B cell (primary cell): Measurements from ENCODE around the gene GAL3ST2. TPM values are rescaled to one million over a fixed set of nuclear protein-coding genes. Genes with fewer than 3 reads are reported as not detected.
"Not testable (repeated sequence)": the region's sequence is repeated elsewhere in the genome, so short reads cannot be mapped to it uniquely, and the experiment has no call there.

ENCODE experiments used
- ATAC-seq: fragments of 200-7000 bp; cut with Tn5 transposase; one replicate; pipeline ENCODE4 v1.10.0; 2021; ENCODE audit warnings: low read depth, mild to moderate bottlenecking, moderate number of reproducible peaks, moderate library complexity
- CTCF ChIA-PET: fragments of 350-600 bp; sonication (Branson Sonifier 250); formaldehyde crosslinking; loops from one replicate; lab custom pipeline; 2021; ENCODE audit warnings: antibody characterized with exemption, inconsistent platforms; lab: Charles Lee
- POLR2A ChIA-PET: fragments of 350-600 bp; sonication (Branson Sonifier 250); formaldehyde crosslinking; loops from one replicate; lab custom pipeline; 2021; ENCODE audit warnings: antibody characterized with exemption; lab: Charles Lee
- DNase-seq: peaks from one replicate; pipeline ENCODE4 v3.0.0; 2013
- H2AFZ ChIP-seq: 2 replicates; pipeline ENCODE4 v1.6.1; 2012; ENCODE audit warnings: mild to moderate bottlenecking, low read depth, low read length; ENCODE audit not compliant: insufficient read depth, poor library complexity, severe bottlenecking
- H3K27ac ChIP-seq, 2 donors: 1 replicate in 1 of 2; 2 replicates in 1 of 2; pipeline ENCODE4 v1.5.1; 2012 to 2013; ENCODE audit warnings: low read length in 2 of 2, mild to moderate bottlenecking in 2 of 2, moderate library complexity in 1 of 2
- H3K27me3 ChIP-seq, 4 experiments: fragments of 200-600 bp in 1 of 4; sonication (generic) in 1 of 4; replicated peaks in 1 of 4; 1 replicate in 2 of 4; 2 replicates in 2 of 4; pipeline versions ENCODE4 v1.6.1 to v1.7.0; 2013 to 2016; ENCODE audit warnings: low read length in 3 of 4, mild to moderate bottlenecking in 2 of 4, mixed read lengths in 1 of 4, moderate library complexity in 1 of 4; ENCODE audit not compliant: insufficient read depth in 4 of 4, control insufficient read depth in 3 of 4; ENCODE audit errors: control extremely low read depth in 1 of 4
- H3K36me3 ChIP-seq, 2 experiments: replicated peaks in 1 of 2; 1 replicate in 1 of 2; 2 replicates in 1 of 2; pipeline versions ENCODE4 v1.6.1 to v1.7.1; 2013; ENCODE audit warnings: low read length in 1 of 2; ENCODE audit not compliant: insufficient read depth in 2 of 2, control insufficient read depth in 1 of 2; ENCODE audit errors: control extremely low read depth in 1 of 2, extremely low read depth in 1 of 2
- H3K4me1 ChIP-seq, 2 donors: fragments of 200-600 bp in 1 of 2; sonication (generic) in 1 of 2; 1 replicate in 1 of 2; 2 replicates in 1 of 2; pipeline versions ENCODE4 v1.5.1 to v1.6.1; 2013 to 2017; ENCODE audit warnings: low read length in 2 of 2; ENCODE audit not compliant: control insufficient read depth in 2 of 2, insufficient read depth in 2 of 2
- H3K4me2 ChIP-seq: replicated peaks from 2 replicates; pipeline ENCODE3; 2012; ENCODE audit warnings: mild to moderate bottlenecking, low read depth, low read length; ENCODE audit not compliant: poor library complexity, severe bottlenecking
- H3K4me3 ChIP-seq, 5 experiments: fragments of 200-600 bp in 1 of 5; sonication (generic) in 1 of 5; 1 replicate in 3 of 5; 2 replicates in 2 of 5; pipeline versions ENCODE4 v1.5.1 to v1.7.0; 2011 to 2016; ENCODE audit warnings: low read length in 4 of 5, mild to moderate bottlenecking in 4 of 5, low read depth in 2 of 5, control low read depth in 1 of 5, moderate library complexity in 1 of 5; ENCODE audit not compliant: insufficient read depth in 1 of 5; ENCODE audit errors: control extremely low read depth in 1 of 5, extremely low read depth in 1 of 5
- H3K79me2 ChIP-seq: fragments of 200-600 bp; sonication (generic); one replicate; pipeline ENCODE4 v1.6.0; 2016; ENCODE audit warnings: low read length; ENCODE audit not compliant: control insufficient read depth, insufficient read depth
- H3K9ac ChIP-seq: fragments of 200-600 bp; sonication (generic); 2 replicates; pipeline ENCODE4 v1.6.1; 2017; ENCODE audit warnings: mild to moderate bottlenecking, low read length, moderate library complexity
- H3K9me3 ChIP-seq, 3 donors: one replicate each; pipeline versions ENCODE4 v1.6.1 to v1.7.1; 2013; ENCODE audit warnings: low read length in 2 of 3; ENCODE audit not compliant: control insufficient read depth in 2 of 3, insufficient read depth in 1 of 3; ENCODE audit errors: control extremely low read depth in 1 of 3
- H4K20me1 ChIP-seq: 2 replicates; pipeline ENCODE4 v1.6.0; 2012; ENCODE audit warnings: mild to moderate bottlenecking, low read length; ENCODE audit not compliant: insufficient read depth, control insufficient read depth, poor library complexity, severe bottlenecking
- H3K27ac Mint-ChIP-seq: one replicate; pipeline ENCODE4 v1.8.0; 2021; ENCODE audit warnings: mixed read lengths
- H3K27me3 Mint-ChIP-seq: one replicate; pipeline ENCODE4 v1.8.0; 2021; ENCODE audit warnings: mixed read lengths
- H3K4me1 Mint-ChIP-seq: one replicate; pipeline ENCODE4 v1.8.0; 2021; ENCODE audit warnings: mixed read lengths
- H3K4me3 Mint-ChIP-seq: one replicate; pipeline ENCODE4 v1.8.0; 2021; ENCODE audit warnings: mixed read lengths
- H3K9me3 Mint-ChIP-seq: one replicate; pipeline ENCODE4 v1.8.0; 2022; ENCODE audit warnings: mixed read lengths; ENCODE audit not compliant: insufficient read depth
- EZH2 ChIP-seq: IDR thresholded peaks from 2 replicates; pipeline ENCODE4 v1.6.1; 2012; ENCODE audit warnings: borderline replicate concordance, low read depth, mild to moderate bottlenecking, moderate library complexity, low read length; ENCODE audit not compliant: insufficient read depth, poor library complexity, severe bottlenecking
- WGBS: methylation state at CpG from one replicate; pipeline ENCODE4 v1.1.5; 2013; ENCODE audit warnings: missing lambda C conversion rate; ENCODE audit not compliant: insufficient coverage; 5-methylcytosine and 5-hydroxymethylcytosine counted together
- intact Hi-C: fragments of 100-400 bp; cut with micrococcal nuclease; formaldehyde crosslinking; loops from one replicate; pipeline ENCODE4 v1.10.0; 2022
- polyA plus RNA-seq: library from polyadenylated mRNA; depleted of rRNA; stranded (reverse); fragments of >200 nt; gene quantifications from 2 replicates; pipeline ENCODE4 v1.2.3, GENCODE V29; 2012
- total RNA-seq, 2 donors: library from RNA; stranded (reverse); fragments of 120-200 nt in 1 of 2; gene quantifications; 1 replicate in 1 of 2; 2 replicates in 1 of 2; pipeline versions ENCODE4 v1.2.3 to v1.2.4, GENCODE V29; 2013 to 2022
- TF ChIP-seq, protein P1 (sequence below): fragments of 200-600 bp; IDR thresholded peaks from one replicate; pipeline ENCODE4 v1.8.0; 2022; ENCODE audit warnings: antibody characterized with exemption, mild to moderate bottlenecking

GAL3ST2 gene
- total and polyA plus RNA-seq, 2 donors (not counting 1 experiment from before 2014, with no cell fraction given), result 0.10 TPM; not detected in 1

DNA sequence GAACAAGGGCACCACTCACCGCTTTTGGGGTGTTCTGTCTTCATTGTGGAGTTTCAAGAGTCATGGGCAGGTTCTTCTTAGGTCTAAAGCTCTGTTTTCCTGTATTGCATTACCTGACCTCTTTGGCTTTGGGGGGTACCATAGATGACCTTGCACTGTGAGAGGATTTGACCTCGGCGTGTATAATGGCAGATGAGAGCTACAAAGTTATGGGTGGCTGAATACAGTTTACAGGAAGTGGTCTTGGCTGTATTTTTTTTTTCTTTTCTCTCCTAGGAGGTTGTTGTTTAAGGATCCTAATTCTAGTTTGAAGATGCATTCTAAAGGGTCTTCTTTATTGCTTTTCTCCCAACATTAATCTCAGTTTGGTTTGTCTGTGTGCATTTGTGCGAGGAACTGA is 11.5 kb downstream of the GAL3ST2 start:
- H2AFZ ChIP-seq, result peak overlapping the region; percentile 10
- no peaks in the 10 kb centered on the region for H3K36me3 ChIP-seq
- Mint-ChIP-seq H3K27me3 (no peaks in the 10 kb centered on the region), H3K4me1 (peaks cover 19% of the 10 kb centered on the region), H3K4me3 (no peak overlapping the region), H3K27ac (peak overlapping the region; percentile 66), H3K9me3 (no peaks in the 10 kb centered on the region)
- H3K9me3 ChIP-seq, result peaks cover 0 to 3% (median 0%) of the 10 kb centered on the region in 3 donors
- intact Hi-C loops, result no loop called here
- WGBS, result 90% methylated on average over 2 of the region's 4 CpGs
- H3K27ac ChIP-seq, result peak overlapping the region in 1 of 2 donors; percentile 48
- H3K9ac ChIP-seq, result no peak overlapping the region
- H4K20me1 ChIP-seq, result no peaks in the 10 kb centered on the region
- H3K4me1 ChIP-seq, result peaks cover 14 to 21% of the 10 kb centered on the region in 2 donors
- H3K27me3 ChIP-seq, result no peaks in the 10 kb centered on the region
- DNase-seq, result peak; percentile 9
- ChIA-PET CTCF (interaction anchor here (0.6 to 1.0 kb wide), 2 partner anchors 54 to 814 kb away, joined by 4 read pairs; partner anchors contain the start of gene D2HGDH), POLR2A (interaction anchor here (0.8 kb wide), 1 partner anchor 54 kb away, joined by 4 read pairs; the partner anchor contains the start of gene D2HGDH)
- TF ChIP-seq, protein P1, sequence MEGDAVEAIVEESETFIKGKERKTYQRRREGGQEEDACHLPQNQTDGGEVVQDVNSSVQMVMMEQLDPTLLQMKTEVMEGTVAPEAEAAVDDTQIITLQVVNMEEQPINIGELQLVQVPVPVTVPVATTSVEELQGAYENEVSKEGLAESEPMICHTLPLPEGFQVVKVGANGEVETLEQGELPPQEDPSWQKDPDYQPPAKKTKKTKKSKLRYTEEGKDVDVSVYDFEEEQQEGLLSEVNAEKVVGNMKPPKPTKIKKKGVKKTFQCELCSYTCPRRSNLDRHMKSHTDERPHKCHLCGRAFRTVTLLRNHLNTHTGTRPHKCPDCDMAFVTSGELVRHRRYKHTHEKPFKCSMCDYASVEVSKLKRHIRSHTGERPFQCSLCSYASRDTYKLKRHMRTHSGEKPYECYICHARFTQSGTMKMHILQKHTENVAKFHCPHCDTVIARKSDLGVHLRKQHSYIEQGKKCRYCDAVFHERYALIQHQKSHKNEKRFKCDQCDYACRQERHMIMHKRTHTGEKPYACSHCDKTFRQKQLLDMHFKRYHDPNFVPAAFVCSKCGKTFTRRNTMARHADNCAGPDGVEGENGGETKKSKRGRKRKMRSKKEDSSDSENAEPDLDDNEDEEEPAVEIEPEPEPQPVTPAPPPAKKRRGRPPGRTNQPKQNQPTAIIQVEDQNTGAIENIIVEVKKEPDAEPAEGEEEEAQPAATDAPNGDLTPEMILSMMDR, result no peak
- TF ChIP-seq EZH2, result no peak
- peak overlapping the region; percentile 30 for H3K4me2 ChIP-seq
- ATAC-seq, result no peak
- H3K4me3 ChIP-seq, result no peak overlapping the region
- H3K79me2 ChIP-seq, result no peaks in the 10 kb centered on the region

DNA sequence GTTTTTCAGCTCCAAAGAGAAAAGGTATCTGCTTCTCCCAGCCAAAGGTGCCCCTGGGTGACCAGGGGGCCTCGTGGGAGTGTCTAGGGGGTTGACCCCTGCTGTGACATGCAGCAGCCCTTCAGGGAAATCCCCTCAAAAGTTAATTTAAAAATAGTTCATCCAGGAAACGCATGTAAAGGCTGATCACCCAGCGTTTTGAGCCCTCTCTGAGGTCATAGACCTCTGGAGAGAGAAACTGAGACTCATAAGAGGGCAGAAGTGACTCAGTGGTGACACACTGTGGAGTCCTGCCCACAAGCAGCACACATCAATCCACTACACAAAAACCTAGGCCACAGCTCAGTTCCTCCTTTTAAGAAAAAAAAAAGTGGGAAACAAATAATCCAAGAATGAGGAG is 11.9 kb downstream of the GAL3ST2 start:
- peak overlapping the region in 1 of 2 donors; percentile 48 for H3K27ac ChIP-seq
- no peaks in the 10 kb centered on the region for H3K9me3 Mint-ChIP-seq
- peak overlapping the region; percentile 57 for H3K4me3 Mint-ChIP-seq
- no peaks in the 10 kb centered on the region for H3K79me2 ChIP-seq
- peak; percentile 61 for ATAC-seq
- H3K27me3 Mint-ChIP-seq, result no peaks in the 10 kb centered on the region
- no peaks in the 10 kb centered on the region for H3K27me3 ChIP-seq
- peaks cover 14 to 21% of the 10 kb centered on the region in 2 donors for H3K4me1 ChIP-seq
- ChIA-PET POLR2A (interaction anchor here (0.8 kb wide), 1 partner anchor 54 kb away, joined by 4 read pairs; the partner anchor contains the start of gene D2HGDH), CTCF (interaction anchor here (0.6 to 1.0 kb wide), 2 partner anchors 54 to 814 kb away, joined by 4 read pairs; partner anchors contain the start of gene D2HGDH)
- DNase-seq, result peak; percentile 59
- no peak for TF ChIP-seq EZH2
- TF ChIP-seq, protein P1, result no peak
- H3K36me3 ChIP-seq, result no peaks in the 10 kb centered on the region
- WGBS, result 33% methylated on average over 1 of the region's 3 CpGs
- H3K4me2 ChIP-seq, result peak overlapping the region; percentile 30
- H3K4me1 Mint-ChIP-seq, result peaks cover 19% of the 10 kb centered on the region
- peaks cover 0 to 3% (median 0%) of the 10 kb centered on the region in 3 donors for H3K9me3 ChIP-seq
- no peaks in the 10 kb centered on the region for H4K20me1 ChIP-seq
- H3K27ac Mint-ChIP-seq, result peak overlapping the region; percentile 66
- intact Hi-C loops, result no loop called here
- H2AFZ ChIP-seq, result no peak overlapping the region
- no peak overlapping the region for H3K4me3 ChIP-seq
- no peak overlapping the region for H3K9ac ChIP-seq

DNA sequence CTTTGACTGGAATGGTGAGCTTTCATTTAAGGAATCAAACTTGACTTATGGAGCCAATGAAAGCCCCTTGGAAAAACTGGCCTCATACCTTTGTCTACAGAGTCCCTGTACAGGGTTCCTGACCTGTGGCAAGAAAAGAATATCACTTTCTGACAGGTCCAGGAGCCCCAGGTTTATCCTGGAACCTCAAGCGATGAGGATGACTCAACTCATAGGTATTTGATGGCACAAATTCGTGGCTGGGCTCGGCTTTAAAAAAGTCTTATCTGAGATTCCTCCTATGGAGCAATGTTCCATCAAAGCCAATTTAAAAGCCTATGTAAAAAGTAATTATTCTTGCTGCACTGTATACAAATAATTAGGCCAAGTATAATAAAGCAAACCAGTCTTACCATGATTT is 14.8 kb downstream of the GAL3ST2 start:
- ATAC-seq, H3K36me3 ChIP-seq, H4K20me1 ChIP-seq, H3K79me2 ChIP-seq, H3K9me3 Mint-ChIP-seq, H3K4me2 ChIP-seq, POLR2A ChIA-PET, H2AFZ ChIP-seq, intact Hi-C loops, H3K4me3 Mint-ChIP-seq, CTCF ChIA-PET, H3K9me3 ChIP-seq, H3K27me3 ChIP-seq, H3K27ac Mint-ChIP-seq, DNase-seq, H3K27ac ChIP-seq, H3K27me3 Mint-ChIP-seq, H3K9ac ChIP-seq, H3K4me3 ChIP-seq: not testable (repeated sequence)
- 100% methylated on average over 1 of the region's 3 CpGs for WGBS
- H3K4me1 Mint-ChIP-seq, result peaks cover 19% of the 10 kb centered on the region
- peaks cover 14 to 21% of the 10 kb centered on the region in 2 donors for H3K4me1 ChIP-seq
